ENCODE measurements around the gene PSORS1C2.

GRCh38 chr6:31172973-31173384, 34.1 kb upstream of the PSORS1C2 start:
- TF ChIP-seq, protein P1, sequence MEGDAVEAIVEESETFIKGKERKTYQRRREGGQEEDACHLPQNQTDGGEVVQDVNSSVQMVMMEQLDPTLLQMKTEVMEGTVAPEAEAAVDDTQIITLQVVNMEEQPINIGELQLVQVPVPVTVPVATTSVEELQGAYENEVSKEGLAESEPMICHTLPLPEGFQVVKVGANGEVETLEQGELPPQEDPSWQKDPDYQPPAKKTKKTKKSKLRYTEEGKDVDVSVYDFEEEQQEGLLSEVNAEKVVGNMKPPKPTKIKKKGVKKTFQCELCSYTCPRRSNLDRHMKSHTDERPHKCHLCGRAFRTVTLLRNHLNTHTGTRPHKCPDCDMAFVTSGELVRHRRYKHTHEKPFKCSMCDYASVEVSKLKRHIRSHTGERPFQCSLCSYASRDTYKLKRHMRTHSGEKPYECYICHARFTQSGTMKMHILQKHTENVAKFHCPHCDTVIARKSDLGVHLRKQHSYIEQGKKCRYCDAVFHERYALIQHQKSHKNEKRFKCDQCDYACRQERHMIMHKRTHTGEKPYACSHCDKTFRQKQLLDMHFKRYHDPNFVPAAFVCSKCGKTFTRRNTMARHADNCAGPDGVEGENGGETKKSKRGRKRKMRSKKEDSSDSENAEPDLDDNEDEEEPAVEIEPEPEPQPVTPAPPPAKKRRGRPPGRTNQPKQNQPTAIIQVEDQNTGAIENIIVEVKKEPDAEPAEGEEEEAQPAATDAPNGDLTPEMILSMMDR (IDR thresholded peaks at IDR 0.05): no peak
- no peak for TF ChIP-seq EZH2 (IDR thresholded peaks at IDR 0.05; ENCODE audit: borderline replicate concordance, insufficient read depth, low read depth, low read length, poor library complexity, severe bottlenecking)
